HG02798 (cell line): ENCODE results near the gene LECT2.

Experiments used
- ATAC-seq: cut with Tn5 transposase; IDR thresholded peaks from one replicate; pipeline ENCODE4 v1.9.1; 2021; ENCODE audit warnings: mild to moderate bottlenecking; ENCODE audit not compliant: unreplicated experiment, poor library complexity

The LECT2 gene

DNA sequence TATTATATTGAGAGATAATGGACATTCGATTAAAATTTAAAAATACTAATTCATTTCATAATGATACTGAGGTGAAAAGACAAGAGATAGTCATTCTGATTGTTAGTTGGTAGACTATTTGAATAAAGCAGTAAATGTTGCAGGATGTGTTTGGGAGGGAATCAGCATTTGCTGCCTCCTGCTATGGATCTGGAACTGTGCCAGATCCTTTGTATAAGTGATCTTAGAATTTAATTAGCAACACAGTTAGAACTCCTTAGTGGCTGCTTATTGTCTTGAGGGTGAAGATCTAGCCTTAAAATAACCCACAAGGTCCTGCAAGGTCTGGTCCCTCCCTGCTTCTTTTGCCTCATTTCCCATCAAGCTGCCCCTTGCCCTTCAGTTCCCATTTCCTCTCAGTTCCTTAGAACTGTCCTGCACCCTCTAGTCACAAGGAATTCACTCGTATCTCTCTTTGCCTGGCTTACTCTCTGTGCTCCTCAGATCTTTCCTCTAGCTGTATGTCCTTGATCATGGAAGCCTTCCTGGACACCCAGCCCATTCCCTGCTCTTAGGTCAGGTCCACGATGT lies 12.5 kb downstream of the LECT2 start:
- no peak for ATAC-seq

GRCh38 chr5:135941711-135942110 lies 13.1 kb downstream of the LECT2 start:
- ATAC-seq, result no peak

DNA sequence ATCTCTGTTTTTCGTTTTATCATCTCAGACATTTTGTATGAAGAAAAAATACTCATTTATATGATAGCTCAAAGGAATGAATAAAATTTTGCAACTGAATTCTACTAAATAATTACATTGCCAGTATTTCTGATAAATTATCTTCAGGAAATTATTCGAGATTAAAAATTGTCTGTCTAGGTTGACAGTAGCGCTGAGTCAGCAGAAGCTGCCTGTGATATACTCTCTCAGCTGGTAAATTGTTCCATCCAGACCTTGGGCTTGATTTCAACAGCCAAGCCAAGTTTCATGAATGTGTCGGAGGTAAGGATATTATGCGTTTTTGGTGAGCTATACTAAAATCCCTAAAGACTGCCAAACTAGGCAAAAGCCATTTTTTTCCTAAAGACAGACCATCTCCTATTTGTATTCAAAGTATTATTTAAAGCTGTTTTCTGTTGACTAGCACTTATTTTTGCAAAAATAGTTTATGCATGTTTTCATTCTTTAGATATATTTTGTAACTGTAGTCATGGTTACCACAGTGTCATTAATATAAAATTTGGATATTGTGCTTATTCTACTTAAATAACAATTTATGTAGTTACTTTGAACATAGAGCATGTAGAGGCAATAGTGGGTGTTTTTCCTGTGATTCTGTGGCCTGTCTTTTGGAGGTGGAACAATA lies 17.4 kb downstream of the LECT2 start:
- no peak for ATAC-seq

GRCh38 chr5:135934939-135935338 lies 19.8 kb downstream of the LECT2 start:
- ATAC-seq, result no peak

GRCh38 chr5:135930949-135931295 lies 23.9 kb downstream of the LECT2 start:
- ATAC-seq, result no peak

GRCh38 chr5:135930029-135930948 lies 24.5 kb downstream of the LECT2 start:
- ATAC-seq, result no peak

DNA sequence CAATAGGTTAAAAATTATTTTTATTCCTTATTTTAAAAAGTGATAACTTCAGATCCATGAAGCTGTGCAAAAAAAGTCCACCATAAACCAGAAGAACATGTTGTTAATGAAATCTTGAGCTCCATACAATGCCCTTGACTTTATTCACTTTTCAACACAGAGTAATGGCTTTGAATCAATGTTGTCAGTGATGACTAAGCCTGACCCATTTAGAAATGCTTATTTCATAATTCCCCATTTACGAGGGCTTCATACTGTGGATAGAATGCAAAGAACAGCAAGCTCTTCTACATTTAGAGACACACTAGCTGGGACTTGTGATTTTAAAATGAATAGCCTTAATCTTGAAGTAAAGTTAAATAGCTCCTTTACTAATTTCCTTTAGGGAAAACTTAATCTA lies 33.4 kb downstream of the LECT2 start:
- no peak for ATAC-seq

- ATAC-seq, result no peak
Measured at GRCh38 chr5:135920199-135920598, 34.6 kb downstream of the LECT2 start.

DNA sequence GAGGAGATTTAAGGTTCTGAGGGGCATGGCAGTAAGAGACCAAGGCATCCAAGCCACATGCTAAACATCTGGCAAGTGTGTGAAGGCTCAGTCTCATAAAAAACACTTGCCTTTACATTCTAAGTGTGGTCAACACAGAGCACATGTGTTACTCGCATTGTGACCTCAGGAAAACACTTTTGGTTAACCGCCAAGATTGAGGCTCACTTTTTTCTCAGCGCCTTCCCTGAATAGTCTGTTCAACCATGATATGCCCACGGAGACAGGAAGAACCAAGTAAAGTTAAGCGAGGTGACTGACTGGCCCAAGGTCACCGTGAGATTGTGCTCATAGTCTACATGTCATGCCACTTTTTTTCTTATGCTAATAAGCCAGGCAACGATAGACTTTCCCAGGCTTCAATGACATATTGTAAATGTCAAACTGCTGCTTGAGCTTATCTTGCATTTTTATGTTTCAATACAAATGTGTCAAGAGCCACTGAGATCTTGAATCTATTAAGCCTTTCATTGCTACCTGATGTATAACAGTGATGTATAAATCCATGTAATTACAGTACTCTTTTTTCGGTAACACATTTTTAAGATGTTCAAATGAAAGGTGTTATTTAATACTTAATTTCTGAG lies 38.0 kb downstream of the LECT2 start:
- ATAC-seq, result no peak

DNA sequence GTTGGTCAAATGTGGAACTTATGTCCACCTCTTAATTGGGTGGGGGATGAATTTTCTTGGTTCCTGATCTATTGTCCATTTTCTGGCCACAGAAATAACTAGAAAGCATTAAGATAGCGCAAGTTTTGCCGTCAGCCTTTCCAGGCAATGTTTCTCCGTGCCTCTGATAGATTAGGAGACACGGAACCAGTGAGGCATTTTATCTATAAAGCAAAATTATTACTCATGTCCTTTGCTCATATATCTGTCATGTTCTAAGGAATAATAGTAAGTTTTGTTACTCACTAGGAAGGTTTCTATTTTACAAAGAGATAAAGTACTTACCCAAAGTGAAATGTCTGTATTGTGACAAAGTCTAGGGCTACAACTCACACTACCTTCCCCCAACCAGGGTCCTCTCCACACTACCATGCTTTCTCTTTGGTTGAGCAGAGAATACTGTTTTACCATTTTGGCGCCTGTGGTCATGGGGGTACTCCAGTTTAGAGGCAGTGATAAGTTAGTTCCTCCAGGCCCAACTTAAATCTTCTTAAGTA lies 39.2 kb downstream of the LECT2 start:
- no peak for ATAC-seq

GRCh38 chr5:135913713-135914626 lies 40.8 kb downstream of the LECT2 start:
- no peak for ATAC-seq

GRCh38 chr5:135905144-135905543 lies 49.6 kb downstream of the LECT2 start:
- no peak for ATAC-seq

DNA sequence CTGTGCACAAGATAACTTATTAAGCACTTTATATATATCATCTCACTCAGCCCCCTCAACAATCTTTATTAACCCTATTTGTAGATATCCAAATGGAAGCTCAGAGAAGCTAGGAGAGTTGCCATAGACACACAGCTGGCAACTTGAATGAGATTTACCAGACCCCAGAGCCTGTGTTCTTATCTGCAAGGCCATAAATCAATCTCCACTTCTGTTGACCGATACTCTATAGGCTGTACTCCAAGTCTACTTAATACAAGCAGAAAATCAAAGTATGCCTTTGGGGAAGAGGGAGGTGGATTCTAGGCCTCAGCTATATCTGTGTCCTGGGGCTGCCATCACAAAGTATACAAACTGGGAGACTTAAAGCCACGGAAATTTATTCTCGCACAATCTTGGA lies 53.1 kb downstream of the LECT2 start:
- no peak for ATAC-seq

DNA sequence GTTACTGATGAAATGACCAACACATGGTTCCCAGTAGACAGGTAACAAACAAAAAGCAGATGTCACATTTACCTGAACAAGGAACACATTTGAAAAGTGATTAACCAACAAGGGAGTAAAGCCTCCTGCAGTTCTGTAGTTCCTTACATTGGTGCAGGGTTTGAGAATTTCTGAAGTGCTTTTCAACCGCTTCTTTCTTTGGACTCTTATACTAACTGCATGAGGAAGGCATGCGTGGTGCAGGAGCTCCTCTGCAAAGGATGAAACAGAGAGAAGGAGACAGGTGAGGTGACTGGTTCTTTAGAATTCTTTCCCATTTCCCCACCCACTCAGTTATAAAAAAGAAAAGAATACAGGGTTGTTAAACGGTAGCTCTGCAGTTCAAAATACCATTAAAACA lies 54.5 kb downstream of the LECT2 start:
- no peak for ATAC-seq

DNA sequence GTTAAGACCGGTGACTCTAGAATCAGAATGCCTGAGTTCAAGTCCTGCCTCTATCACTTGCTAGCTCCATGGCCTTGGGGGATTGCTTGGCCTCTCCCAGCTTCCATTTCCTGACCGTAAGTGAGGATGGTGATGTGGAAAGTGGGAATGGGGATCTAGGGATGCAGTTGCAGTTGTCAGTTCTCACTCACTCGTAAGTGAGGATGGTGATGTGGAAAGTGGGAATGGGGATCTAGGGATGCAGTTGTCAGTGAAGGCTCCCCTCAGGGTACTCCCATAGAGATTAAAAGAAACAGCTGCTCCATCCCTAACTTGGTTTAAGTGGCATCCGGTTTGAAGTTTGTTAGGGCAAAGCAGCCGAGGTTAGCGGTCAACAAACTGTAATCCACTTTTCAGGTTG lies 56.1 kb downstream of the LECT2 start:
- no peak for ATAC-seq
